GM13977 (cell line): ENCODE results near the gene ADH1B.
"Not testable (repeated sequence)": the region's sequence is repeated elsewhere in the genome, so short reads cannot be mapped to it uniquely, and the experiment has no call there.

ENCODE experiments used
- DNase-seq: peaks from one replicate; pipeline ENCODE4 v3.0.0; 2012; ENCODE audit warnings: low spot score
- in situ Hi-C: fragments of 300-500 bp; cut with MboI; formaldehyde crosslinking; loops from one replicate; pipeline ENCODE4 v1.12.0; 2022; ENCODE audit warnings: low sequenced_read_pairs, low pct_unique_long_range_greater_than_20kb, mixed read lengths, inconsistent platforms; ENCODE audit not compliant: unreplicated experiment
- TF ChIP-seq, protein P1 (sequence below): IDR thresholded peaks from 2 replicates; pipeline ENCODE4 v1.5.1; 2012; ENCODE audit warnings: mild to moderate bottlenecking, control low read depth; ENCODE audit not compliant: insufficient read depth; ENCODE audit errors: extremely low read depth, missing control alignments

Gene ADH1B

DNA sequence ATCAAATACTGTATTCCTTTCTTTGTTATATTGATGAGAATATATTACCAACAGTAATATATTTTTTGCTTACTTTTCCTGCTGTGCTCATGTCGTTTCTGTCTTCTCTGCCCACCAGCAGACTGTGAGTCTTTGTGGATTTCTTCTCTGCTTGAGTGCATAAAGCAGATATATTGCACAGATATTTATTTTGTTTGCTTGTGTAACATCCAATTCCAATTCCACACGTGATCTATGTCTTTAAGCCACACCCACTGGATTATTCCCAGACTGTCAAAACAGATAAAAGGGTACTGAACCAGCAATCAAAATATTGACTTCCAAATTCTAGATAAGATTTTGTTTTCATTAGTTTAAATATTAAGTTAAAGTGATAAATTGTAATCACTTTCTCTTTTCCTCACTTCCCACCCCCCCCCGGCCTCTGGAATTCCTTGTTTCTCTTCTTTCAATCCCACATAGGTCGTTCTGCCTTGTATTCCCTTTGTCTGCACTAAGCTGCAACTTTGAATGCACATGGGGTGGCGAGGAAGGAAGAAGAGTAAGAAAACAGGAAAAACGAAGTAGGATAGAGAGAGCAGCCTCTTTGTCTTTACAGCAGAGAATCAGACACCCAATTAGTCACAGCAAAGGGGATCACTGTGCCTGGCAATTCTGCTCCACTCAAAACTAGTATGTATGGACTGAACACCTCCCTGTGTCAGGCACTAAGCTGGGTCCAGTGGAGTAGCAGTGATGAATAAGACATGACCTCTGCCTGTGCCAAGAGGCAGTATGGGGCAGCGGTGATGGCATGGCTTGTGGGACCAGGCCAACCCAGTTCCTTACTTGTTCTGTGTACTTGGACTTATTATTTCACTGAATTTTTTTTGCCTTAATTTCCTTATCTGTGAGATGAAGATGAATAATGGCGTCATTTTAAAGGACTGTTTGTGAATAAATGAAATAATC is at the start of gene ADH1B:
Gene ADH1B (minus strand): TSS at position 161 of the 951 bp plus-strand sequence. CDS start 70 bp downstream, at position 91.
- in situ Hi-C loops, result no loop called here
- DNase-seq, result no peak
- TF ChIP-seq, protein P1, sequence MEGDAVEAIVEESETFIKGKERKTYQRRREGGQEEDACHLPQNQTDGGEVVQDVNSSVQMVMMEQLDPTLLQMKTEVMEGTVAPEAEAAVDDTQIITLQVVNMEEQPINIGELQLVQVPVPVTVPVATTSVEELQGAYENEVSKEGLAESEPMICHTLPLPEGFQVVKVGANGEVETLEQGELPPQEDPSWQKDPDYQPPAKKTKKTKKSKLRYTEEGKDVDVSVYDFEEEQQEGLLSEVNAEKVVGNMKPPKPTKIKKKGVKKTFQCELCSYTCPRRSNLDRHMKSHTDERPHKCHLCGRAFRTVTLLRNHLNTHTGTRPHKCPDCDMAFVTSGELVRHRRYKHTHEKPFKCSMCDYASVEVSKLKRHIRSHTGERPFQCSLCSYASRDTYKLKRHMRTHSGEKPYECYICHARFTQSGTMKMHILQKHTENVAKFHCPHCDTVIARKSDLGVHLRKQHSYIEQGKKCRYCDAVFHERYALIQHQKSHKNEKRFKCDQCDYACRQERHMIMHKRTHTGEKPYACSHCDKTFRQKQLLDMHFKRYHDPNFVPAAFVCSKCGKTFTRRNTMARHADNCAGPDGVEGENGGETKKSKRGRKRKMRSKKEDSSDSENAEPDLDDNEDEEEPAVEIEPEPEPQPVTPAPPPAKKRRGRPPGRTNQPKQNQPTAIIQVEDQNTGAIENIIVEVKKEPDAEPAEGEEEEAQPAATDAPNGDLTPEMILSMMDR, result no peak

DNA sequence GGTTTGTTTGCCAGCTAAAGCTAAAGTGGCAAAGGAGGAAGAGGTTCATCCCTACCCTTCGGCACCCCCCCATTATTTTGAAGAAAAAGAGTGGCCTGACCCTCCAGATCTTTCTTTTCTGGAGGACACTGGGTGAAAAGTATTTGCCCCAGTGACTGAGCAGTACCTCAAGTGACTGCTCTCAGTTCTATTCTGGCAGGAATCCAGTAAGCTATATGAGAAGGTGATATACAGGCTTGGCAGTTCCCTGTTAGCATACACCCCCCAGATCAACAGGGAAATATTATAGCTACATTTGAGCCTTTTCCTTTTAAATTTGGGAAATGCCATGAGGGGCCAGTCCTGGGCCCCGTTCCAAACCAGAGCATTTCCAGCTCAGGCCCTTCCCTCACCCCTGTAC is 46.6 kb upstream of the ADH1B start:
- DNase-seq, in situ Hi-C loops: not testable (repeated sequence)

DNA sequence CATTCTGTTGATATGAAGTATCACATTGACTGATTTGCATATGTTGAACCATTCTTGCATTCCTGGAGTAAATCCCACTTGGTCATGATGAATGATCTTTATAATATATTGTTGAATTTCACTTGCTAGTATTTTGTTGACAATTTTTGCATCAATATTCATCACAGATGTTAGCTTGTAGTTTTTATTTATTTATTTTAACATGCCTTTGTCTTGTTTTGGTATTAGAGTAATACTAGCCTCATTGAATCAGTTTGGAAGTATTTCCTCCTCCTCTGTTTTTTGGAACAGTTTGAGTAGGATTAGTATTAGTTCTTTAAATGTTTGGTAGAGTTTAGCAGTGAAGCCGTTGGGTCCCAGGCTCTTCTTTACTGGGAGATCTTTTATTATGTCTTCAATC is 45.3 kb upstream of the ADH1B start:
- no peak for DNase-seq
- TF ChIP-seq, protein P1, result no peak
- in situ Hi-C loops, result no loop called here

GRCh38 chr4:99362768-99363167 is 41.6 kb upstream of the ADH1B start:
- in situ Hi-C loops, result no loop called here
- DNase-seq, result no peak
- TF ChIP-seq, protein P1, result no peak

- TF ChIP-seq, protein P1, result no peak
- in situ Hi-C loops, result no loop called here
- no peak for DNase-seq
Measured at GRCh38 chr4:99361899-99362275, 40.7 kb upstream of the ADH1B start.

DNA sequence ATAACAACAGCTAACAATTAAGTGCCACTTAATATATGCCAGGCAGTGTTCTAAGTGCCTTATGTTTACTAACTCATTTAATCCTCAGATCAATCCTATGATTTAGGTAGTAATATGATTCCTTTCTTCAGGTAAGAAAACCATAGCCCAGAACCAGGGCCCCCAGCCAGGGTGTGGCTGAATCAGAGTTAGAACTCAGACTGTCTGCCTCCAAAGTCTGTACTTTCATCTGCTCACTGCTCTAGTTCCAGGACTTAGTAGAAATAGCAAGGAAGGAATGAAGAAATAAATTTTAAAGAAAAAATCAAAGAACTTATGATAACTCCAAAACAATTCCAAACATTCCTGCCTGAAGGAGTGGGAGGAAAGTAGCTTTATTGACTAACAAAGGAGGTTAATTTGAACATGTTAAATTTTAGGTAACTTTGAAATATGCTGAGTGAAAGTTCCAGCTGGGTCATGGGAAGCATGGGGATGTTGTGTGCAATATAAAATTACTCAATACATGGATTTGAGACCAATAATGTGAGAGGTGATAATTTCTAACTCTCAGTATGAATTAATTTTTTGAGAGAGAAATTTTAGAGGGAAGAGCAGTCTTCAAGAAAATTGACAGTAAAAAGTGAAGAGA is 40.2 kb upstream of the ADH1B start:
- no peak for DNase-seq
- in situ Hi-C loops, result no loop called here
- TF ChIP-seq, protein P1, result no peak
